ENCODE data around the gene AP2S1. TPM values are rescaled to one million over a fixed set of nuclear protein-coding genes. Genes with fewer than 3 reads are reported as not detected.

AP2S1 gene
- polyA plus RNA-seq, 1 donor (not counting 4 experiments of a cell fraction or from before 2014, with no cell fraction given) = 183 TPM

GRCh38 chr19:46866407-46867136 is 15.9 kb upstream of the AP2S1 start:
- Histone ChIP-seq H3K9ac (ENCODE audit: control insufficient read depth, extremely low read depth, insufficient read depth, low read length) (no peak overlapping the region), H3K4me1 (ENCODE audit: control insufficient read depth, extremely low read depth, insufficient read depth, low read length) (peaks cover 46% of the 10 kb centered on the region), H3K79me2 (ENCODE audit: control insufficient read depth, insufficient read depth, low read length) (peaks cover 95% of the 10 kb centered on the region), H3K9me1 (ENCODE audit: control insufficient read depth, extremely low read depth, insufficient read depth, low read length) (peaks cover 6% of the 10 kb centered on the region), H4K20me1 (ENCODE audit: control insufficient read depth, extremely low read depth, insufficient read depth, low read length) (peaks cover 3% of the 10 kb centered on the region), H3K4me2 (ENCODE audit: control insufficient read depth, extremely low read depth, insufficient read depth, low read depth, low read length) (peak overlapping the region; percentile 31), H2AFZ (ENCODE audit: control insufficient read depth, low read length) (no peak overlapping the region), H3K9me3 (ENCODE audit: control insufficient read depth, low read depth, low read length) (no peaks in the 10 kb centered on the region), H3K27me3 (ENCODE audit: control insufficient read depth, extremely low read depth, insufficient read depth, low read length) (no peaks in the 10 kb centered on the region), H3K36me3 (ENCODE audit: control insufficient read depth in 2 of 2, extremely low read depth in 1 of 2, insufficient read depth in 2 of 2, low read length in 2 of 2) (peaks cover 0 to 7% of the 10 kb centered on the region in 2 experiments), H3K27ac (ENCODE audit: control insufficient read depth, insufficient read depth, low read length) (no peak overlapping the region), H3K4me3 (ENCODE audit: control insufficient read depth in 2 of 3, extremely low read depth in 1 of 3, insufficient read depth in 2 of 3, low read depth in 1 of 3, low read length in 3 of 3) (no peak overlapping the region)
- no peak for FAIRE-seq
- no peak for DNase-seq (ENCODE audit: low read depth, low spot score)
- TF ChIP-seq EZH2 (IDR thresholded peaks at IDR 0.05; ENCODE audit: low read length) = no peak
- TF ChIP-seq, protein P1, sequence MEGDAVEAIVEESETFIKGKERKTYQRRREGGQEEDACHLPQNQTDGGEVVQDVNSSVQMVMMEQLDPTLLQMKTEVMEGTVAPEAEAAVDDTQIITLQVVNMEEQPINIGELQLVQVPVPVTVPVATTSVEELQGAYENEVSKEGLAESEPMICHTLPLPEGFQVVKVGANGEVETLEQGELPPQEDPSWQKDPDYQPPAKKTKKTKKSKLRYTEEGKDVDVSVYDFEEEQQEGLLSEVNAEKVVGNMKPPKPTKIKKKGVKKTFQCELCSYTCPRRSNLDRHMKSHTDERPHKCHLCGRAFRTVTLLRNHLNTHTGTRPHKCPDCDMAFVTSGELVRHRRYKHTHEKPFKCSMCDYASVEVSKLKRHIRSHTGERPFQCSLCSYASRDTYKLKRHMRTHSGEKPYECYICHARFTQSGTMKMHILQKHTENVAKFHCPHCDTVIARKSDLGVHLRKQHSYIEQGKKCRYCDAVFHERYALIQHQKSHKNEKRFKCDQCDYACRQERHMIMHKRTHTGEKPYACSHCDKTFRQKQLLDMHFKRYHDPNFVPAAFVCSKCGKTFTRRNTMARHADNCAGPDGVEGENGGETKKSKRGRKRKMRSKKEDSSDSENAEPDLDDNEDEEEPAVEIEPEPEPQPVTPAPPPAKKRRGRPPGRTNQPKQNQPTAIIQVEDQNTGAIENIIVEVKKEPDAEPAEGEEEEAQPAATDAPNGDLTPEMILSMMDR (optimal IDR thresholded peaks at IDR 0.05 in 1 of 3, IDR thresholded peaks at IDR 0.05 in 1 of 3, conservative IDR thresholded peaks at IDR 0.05 in 1 of 3; ENCODE audit: extremely low read depth in 1 of 3, insufficient read depth in 2 of 3, low read length in 3 of 3) = no peak
- dilution Hi-C loops (cut with MboI; ENCODE audit: extremely low pct_ligation_motif_present, low sequenced_read_pairs) = no loop called here

DNA sequence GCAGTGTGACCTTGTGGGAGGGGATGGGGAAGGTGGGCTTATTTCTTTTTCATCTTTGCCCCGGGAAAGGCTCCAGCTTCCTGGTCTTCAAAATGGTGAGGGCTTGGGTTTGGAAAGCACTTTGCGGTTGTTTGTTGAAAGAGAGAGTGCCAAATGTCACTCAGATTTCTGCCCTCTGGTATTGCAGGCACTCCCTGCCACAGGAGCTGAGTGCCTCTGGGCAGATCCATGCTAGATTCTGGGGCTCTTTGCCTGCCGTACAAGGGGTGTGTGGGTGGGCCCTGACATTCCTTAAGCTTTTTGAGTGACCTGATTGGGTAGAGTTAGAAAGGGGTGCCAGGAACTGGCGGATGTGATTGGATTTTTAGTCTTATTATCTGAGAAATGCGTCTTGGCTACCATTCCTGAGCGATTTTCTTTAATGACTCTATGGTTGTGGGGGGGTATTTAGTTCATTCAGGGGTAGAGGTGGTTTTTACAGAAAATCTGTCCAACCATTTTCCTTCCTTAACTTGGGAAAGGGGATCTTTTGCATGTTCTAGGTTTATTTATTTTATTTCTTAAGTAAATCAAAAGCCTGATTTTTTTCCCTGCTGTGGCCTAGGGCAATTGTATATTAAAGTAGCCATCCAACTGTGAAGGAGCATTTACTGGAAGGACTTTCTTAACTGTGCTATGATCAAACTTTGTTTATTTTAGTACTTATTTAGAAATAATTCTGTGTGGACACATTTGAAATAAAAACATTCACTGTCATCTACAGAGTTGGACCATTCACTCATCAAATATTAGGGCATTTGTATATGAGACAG is 13.4 kb upstream of the AP2S1 start:
- H3K4me3 ChIP-seq (ENCODE audit: control insufficient read depth in 2 of 3, extremely low read depth in 1 of 3, insufficient read depth in 2 of 3, low read depth in 1 of 3, low read length in 3 of 3) = peak overlapping the region; percentile 2 to 94 (median 89)
- FAIRE-seq (peak; percentile 48), DNase-seq (ENCODE audit: low read depth, low spot score) (no peak)
- TF ChIP-seq, protein P1 (optimal IDR thresholded peaks at IDR 0.05 in 1 of 3, IDR thresholded peaks at IDR 0.05 in 1 of 3, conservative IDR thresholded peaks at IDR 0.05 in 1 of 3; ENCODE audit: extremely low read depth in 1 of 3, insufficient read depth in 2 of 3, low read length in 3 of 3) = no peak
- TF ChIP-seq EZH2 (IDR thresholded peaks at IDR 0.05; ENCODE audit: low read length) = no peak
- H3K36me3 ChIP-seq (ENCODE audit: control insufficient read depth in 2 of 2, extremely low read depth in 1 of 2, insufficient read depth in 2 of 2, low read length in 2 of 2) = peaks cover 0 to 7% of the 10 kb centered on the region in 2 experiments
- peaks cover 3% of the 10 kb centered on the region for H4K20me1 ChIP-seq (ENCODE audit: control insufficient read depth, extremely low read depth, insufficient read depth, low read length)
- no peaks in the 10 kb centered on the region for H3K27me3 ChIP-seq (ENCODE audit: control insufficient read depth, extremely low read depth, insufficient read depth, low read length)
- peaks cover 6% of the 10 kb centered on the region for H3K9me1 ChIP-seq (ENCODE audit: control insufficient read depth, extremely low read depth, insufficient read depth, low read length)
- peaks cover 53% of the 10 kb centered on the region for H3K4me1 ChIP-seq (ENCODE audit: control insufficient read depth, extremely low read depth, insufficient read depth, low read length)
- peak overlapping the region; percentile 21 for H3K27ac ChIP-seq (ENCODE audit: control insufficient read depth, insufficient read depth, low read length)
- H3K9me3 ChIP-seq (ENCODE audit: control insufficient read depth, low read depth, low read length) = no peaks in the 10 kb centered on the region
- dilution Hi-C loops (cut with MboI; ENCODE audit: extremely low pct_ligation_motif_present, low sequenced_read_pairs) = no loop called here
- peaks cover 74% of the 10 kb centered on the region for H3K79me2 ChIP-seq (ENCODE audit: control insufficient read depth, insufficient read depth, low read length)
- H3K4me2 ChIP-seq (ENCODE audit: control insufficient read depth, extremely low read depth, insufficient read depth, low read depth, low read length) = peak overlapping the region; percentile 93
- H3K9ac ChIP-seq (ENCODE audit: control insufficient read depth, extremely low read depth, insufficient read depth, low read length) = peak overlapping the region; percentile 10
- no peak overlapping the region for H2AFZ ChIP-seq (ENCODE audit: control insufficient read depth, low read length)

Measured in keratinocyte (primary cell).